ENCODE results near the gene SLC6A8. TPM values are rescaled to one million over a fixed set of nuclear protein-coding genes. Genes with fewer than 3 reads are reported as not detected.
A peak's percentile ranks its signal among the peaks of the same experiment; 100 is the strongest.
"Not testable (repeated sequence)": the region's sequence is repeated elsewhere in the genome, so short reads cannot be mapped to it uniquely, and the experiment has no call there.

SLC6A8 gene
- total RNA-seq, 1 experiment from 2014 or later = 24.5 TPM

- not testable (repeated sequence) for DNase-seq (ENCODE audit: low read depth)
Measured at GRCh38 chrX:153730115-153730514, 42.4 kb downstream of the SLC6A8 start.

- DNase-seq (ENCODE audit: low read depth) = peak; percentile 32
Measured at GRCh38 chrX:153731117-153731844, 43.6 kb downstream of the SLC6A8 start.

- DNase-seq (ENCODE audit: low read depth) = no peak
Measured at GRCh38 chrX:153731845-153732215, 44.1 kb downstream of the SLC6A8 start.

- DNase-seq (ENCODE audit: low read depth) = peak; percentile 79
Measured at GRCh38 chrX:153732401-153732800, 44.7 kb downstream of the SLC6A8 start.

GRCh38 chrX:153733651-153734240 lies 46.0 kb downstream of the SLC6A8 start:
- DNase-seq (ENCODE audit: low read depth) = no peak

- DNase-seq (ENCODE audit: low read depth) = no peak
Measured at GRCh38 chrX:153734871-153735270, 47.1 kb downstream of the SLC6A8 start.

GRCh38 chrX:153735274-153735673 lies 47.5 kb downstream of the SLC6A8 start:
- DNase-seq (ENCODE audit: low read depth) = peak; percentile 35

GRCh38 chrX:153736071-153736820 lies 48.5 kb downstream of the SLC6A8 start:
- no peak for DNase-seq (ENCODE audit: low read depth)

- no peak for DNase-seq (ENCODE audit: low read depth)
Measured at GRCh38 chrX:153736871-153737441, 49.2 kb downstream of the SLC6A8 start.

GRCh38 chrX:153738056-153738605 lies 50.4 kb downstream of the SLC6A8 start:
- DNase-seq (ENCODE audit: low read depth) = no peak

GRCh38 chrX:153739754-153740486 lies 52.2 kb downstream of the SLC6A8 start:
- DNase-seq (ENCODE audit: low read depth) = no peak

- no peak for DNase-seq (ENCODE audit: low read depth)
Measured at GRCh38 chrX:153740631-153741222, 53.0 kb downstream of the SLC6A8 start.

GRCh38 chrX:153741446-153741845 lies 53.7 kb downstream of the SLC6A8 start:
- DNase-seq (ENCODE audit: low read depth) = no peak

- DNase-seq (ENCODE audit: low read depth) = not testable (repeated sequence)
Measured at GRCh38 chrX:153742111-153742510, 54.4 kb downstream of the SLC6A8 start.

GRCh38 chrX:153742796-153743467 lies 55.2 kb downstream of the SLC6A8 start:
- DNase-seq (ENCODE audit: low read depth) = not testable (repeated sequence)

- not testable (repeated sequence) for DNase-seq (ENCODE audit: low read depth)
Measured at GRCh38 chrX:153743468-153744209, 55.9 kb downstream of the SLC6A8 start.

- DNase-seq (ENCODE audit: low read depth) = no peak
Measured at GRCh38 chrX:153744210-153745066, 56.7 kb downstream of the SLC6A8 start.

GRCh38 chrX:153745067-153745433 lies 57.3 kb downstream of the SLC6A8 start:
- DNase-seq (ENCODE audit: low read depth) = not testable (repeated sequence)

Measured in M059J (cell line).